ENCODE results near the gene CEP290.

The CEP290 gene

DNA sequence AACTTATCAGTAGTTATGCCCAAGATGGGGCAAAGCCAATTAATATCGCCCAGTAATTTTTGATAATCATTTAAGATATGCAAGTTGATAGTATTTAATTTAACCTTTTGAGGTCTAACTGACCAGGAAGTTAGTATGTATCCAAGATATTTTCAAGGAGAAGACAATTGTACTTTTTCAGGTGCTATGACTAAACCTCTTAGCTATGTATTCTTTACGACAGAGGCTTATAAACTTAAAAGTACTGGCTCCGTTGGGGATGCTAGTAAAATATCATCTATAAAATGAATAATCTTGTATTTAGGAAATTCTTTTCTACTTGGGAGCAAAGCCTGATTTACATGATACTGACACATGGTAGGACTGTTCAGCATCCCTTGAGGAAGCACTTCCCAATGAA is 40.5 kb upstream of the CEP290 start:
- DNase-seq (ENCODE audit: insufficient read length, low spot score): no peak
- FAIRE-seq: no peak
- TF ChIP-seq, protein P1, sequence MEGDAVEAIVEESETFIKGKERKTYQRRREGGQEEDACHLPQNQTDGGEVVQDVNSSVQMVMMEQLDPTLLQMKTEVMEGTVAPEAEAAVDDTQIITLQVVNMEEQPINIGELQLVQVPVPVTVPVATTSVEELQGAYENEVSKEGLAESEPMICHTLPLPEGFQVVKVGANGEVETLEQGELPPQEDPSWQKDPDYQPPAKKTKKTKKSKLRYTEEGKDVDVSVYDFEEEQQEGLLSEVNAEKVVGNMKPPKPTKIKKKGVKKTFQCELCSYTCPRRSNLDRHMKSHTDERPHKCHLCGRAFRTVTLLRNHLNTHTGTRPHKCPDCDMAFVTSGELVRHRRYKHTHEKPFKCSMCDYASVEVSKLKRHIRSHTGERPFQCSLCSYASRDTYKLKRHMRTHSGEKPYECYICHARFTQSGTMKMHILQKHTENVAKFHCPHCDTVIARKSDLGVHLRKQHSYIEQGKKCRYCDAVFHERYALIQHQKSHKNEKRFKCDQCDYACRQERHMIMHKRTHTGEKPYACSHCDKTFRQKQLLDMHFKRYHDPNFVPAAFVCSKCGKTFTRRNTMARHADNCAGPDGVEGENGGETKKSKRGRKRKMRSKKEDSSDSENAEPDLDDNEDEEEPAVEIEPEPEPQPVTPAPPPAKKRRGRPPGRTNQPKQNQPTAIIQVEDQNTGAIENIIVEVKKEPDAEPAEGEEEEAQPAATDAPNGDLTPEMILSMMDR (IDR thresholded peaks at IDR 0.05; ENCODE audit: insufficient read depth, missing control alignments): no peak

DNA sequence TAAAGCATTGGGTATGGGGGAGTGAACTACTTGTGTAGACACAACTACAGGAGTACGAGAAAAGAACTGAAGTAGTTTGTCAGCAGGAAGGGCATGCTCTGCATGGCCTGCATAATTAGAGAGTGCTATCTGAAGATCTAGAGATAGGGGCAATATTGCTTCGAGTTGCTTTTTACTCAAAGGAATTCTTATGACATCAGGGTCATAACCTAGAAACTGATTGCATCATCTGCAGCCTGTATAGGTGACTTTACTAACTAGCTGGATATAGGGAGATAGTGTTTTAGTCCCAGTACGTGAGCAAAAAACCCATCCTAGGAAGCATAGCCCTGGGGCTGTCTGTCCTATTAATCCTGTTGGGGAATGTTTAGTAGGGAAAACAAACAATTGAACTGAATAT is 40.0 kb upstream of the CEP290 start:
- FAIRE-seq: no peak
- DNase-seq (ENCODE audit: insufficient read length, low spot score): no peak
- TF ChIP-seq, protein P1 (IDR thresholded peaks at IDR 0.05; ENCODE audit: insufficient read depth, missing control alignments): no peak

DNA sequence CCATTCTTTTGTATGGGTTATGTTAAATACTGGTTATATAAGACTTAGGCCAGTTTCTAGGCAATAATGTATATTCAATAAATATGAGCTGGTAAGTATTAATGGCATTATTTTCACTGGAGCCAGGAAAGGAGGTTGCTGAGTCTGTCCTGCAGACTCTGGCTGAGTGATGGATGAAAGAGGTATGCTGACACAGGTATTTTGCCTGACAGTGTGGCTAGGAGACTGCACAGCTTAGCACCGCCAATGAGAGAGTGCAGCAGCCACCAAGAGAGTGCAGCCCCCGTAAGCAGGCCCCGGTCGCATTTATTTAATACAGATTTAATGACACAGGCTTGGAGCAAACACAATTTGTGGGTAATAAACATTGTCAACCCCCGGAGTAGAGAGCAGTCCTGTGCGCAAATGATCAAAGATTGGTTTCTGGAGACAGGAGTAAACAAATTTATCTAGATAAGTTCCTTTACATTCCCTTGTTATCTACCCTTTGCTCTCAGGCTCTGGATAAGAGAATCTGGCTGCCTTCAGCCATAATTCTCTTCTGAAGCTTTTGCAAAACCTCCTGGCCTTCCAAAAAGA is 37.6 kb upstream of the CEP290 start:
- TF ChIP-seq, protein P1 (IDR thresholded peaks at IDR 0.05; ENCODE audit: insufficient read depth, missing control alignments): no peak
- no peak for DNase-seq (ENCODE audit: insufficient read length, low spot score)
- no peak for FAIRE-seq

DNA sequence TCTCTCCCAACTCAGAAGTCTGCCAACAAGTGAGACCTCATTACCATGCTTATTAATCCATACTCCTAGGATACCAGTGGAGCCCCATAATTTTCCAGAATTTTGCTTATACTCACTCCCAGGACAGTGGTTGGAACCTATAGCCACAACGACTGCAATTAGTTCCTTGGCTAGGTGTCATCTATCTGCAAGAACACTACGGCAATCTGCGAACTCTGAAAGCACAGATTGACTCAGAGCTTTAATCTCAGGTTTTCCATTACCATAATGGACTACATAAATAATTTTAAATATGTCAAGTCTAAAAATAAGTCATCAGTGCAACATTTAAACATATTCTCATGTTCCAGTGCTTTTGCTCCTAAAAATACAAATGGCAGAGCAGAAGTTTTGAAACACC is 33.7 kb upstream of the CEP290 start:
- FAIRE-seq: no peak
- TF ChIP-seq, protein P1 (IDR thresholded peaks at IDR 0.05; ENCODE audit: insufficient read depth, missing control alignments): no peak
- DNase-seq (ENCODE audit: insufficient read length, low spot score): no peak

DNA sequence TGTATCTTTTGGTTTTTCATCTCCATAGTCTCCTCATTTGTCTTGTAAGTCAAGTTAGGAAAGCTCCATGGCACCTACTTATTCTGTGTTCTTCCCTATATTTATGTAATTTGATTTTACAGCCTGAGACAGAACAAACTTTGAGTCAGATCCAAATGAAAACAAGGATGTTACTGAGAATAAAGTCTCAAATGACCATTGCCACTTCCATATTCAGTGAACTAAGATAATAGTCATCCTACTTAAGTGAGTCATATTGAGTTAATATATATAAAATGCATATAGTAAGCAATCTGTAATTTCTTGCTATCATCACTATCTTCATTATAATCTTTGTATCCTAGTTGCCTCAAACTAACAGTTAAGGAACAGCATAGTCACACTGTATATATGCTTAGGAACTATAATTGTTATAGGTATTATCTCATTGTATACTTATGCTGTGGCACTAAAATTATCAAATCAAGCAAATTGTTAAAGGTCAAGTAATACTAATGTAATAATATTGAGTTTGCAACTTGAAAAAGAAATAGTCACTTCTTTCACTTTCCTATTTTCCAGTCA is 31.0 kb upstream of the CEP290 start:
- FAIRE-seq (no peak), DNase-seq (ENCODE audit: insufficient read length, low spot score) (no peak)
- TF ChIP-seq, protein P1 (IDR thresholded peaks at IDR 0.05; ENCODE audit: insufficient read depth, missing control alignments): no peak

DNA sequence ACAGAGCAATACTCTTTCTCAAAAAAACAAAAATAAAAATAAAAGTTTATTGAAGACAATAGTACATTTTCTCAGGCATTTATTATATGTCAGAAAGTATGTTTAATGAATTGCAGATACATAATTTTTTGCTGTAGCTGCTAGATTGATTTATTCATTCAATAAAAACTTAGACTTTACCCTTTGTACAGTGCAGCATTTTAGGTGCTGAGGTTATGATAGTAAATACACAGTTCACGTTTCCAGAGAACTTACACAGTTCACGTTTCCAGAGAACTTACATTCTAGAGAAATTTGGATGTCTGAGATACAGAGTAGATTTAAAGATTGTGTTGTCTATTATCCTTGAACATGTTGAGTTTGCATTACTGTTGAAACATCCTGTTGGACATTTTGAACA is 25.5 kb upstream of the CEP290 start:
- TF ChIP-seq, protein P1 (IDR thresholded peaks at IDR 0.05; ENCODE audit: insufficient read depth, missing control alignments): no peak
- DNase-seq (ENCODE audit: insufficient read length, low spot score) (no peak), FAIRE-seq (no peak)

DNA sequence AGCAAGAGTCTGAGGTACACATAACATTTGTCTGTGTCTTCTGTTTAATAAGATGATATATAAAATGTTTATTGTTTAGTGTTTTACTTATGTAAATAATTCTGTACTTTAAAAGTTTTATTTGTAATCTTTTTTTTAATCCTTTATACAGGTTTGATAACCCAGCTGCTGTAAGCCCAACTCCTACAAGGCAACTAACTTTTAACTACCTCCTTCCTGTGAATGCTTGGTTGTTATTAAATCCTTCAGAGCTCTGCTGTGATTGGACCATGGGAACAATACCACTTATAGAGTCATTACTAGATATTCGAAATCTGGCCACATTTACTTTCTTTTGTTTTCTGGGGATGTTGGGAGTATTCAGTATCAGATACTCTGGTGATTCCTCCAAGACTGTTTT is 24.3 kb upstream of the CEP290 start:
- FAIRE-seq (no peak), DNase-seq (ENCODE audit: insufficient read length, low spot score) (no peak)
- TF ChIP-seq, protein P1 (IDR thresholded peaks at IDR 0.05; ENCODE audit: insufficient read depth, missing control alignments): no peak
